GM19035 (cell line): ENCODE measurements around the gene LHFPL5.

ENCODE experiments used
- ATAC-seq: cut with Tn5 transposase; IDR thresholded peaks from one replicate; pipeline ENCODE4 v1.9.1; 2021; ENCODE audit not compliant: unreplicated experiment

The LHFPL5 gene

DNA sequence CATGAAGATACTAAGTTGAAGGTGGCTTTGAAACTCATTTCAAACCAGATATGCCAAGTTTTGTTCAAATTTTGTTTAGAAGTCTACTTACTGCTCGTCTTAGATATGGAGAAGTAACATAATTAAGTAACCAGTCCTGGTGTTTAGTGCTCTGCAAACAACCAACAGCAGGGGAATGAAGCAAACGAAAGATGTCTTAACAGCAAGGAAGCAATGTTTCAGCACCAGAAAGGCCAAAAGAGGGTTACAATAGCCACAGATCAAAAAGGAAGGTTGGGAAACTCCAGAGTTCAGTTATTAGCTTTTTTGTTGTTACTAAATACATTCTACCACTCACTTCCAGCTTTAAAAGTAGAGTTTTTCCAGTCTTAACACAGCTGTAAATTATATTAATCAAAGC, 45.1 kb downstream of the LHFPL5 start:
- no peak for ATAC-seq

DNA sequence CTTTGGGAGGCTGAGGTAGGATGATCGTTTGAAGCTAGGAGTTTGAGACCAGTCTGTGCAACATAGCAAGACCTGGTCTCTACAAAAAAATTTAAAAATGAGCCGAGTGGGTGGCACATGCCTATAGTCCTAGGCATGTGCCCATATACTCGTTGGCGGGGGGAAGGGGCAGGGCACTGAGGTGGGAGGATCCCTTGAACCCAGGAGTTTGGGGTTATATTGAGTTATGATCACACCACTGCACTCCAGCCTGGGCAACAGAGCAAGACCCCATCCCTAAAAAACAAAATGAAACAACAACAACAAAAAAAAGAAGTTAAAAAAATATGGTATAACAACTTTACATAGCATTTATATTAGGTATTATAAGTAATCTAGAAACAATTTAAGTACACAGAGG, 47.8 kb downstream of the LHFPL5 start:
- no peak for ATAC-seq

DNA sequence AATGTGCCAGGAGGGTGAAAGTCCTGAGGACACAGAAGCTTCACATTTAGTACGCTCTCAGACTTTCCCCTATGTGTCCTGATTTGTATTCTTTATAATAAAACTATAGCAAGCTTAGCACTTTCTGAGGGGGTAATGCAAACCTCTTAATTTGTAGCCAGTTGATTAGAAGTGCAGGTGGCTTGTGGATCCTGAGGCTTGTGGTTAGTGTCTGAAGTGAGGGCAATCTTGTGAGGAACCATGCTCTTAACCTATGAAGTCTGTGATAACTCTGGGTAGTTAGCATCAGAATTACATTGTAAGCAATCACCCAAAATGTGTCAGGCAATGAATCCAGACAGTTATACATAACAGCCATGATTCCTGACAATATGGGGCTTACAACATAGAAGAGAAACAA, 51.1 kb downstream of the LHFPL5 start:
- ATAC-seq: no peak

DNA sequence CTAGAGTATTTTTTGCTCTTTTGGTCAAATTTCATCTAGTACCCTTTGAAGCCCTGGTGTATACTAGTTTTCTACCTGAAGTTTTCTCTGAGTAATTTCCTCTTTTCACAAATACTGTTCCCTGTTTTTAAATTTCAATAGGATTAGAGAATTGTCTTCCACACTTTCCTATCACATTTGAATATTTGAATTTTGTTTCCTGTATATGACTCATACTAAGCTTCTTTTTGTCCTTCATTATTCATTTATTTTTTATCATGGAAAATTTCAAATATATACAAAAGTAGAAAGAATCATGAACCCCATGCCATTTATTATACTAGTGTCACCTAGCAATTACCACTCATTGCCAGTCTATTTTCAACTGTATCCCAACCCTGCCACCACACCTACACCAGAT, 52.7 kb downstream of the LHFPL5 start:
- ATAC-seq: no peak

DNA sequence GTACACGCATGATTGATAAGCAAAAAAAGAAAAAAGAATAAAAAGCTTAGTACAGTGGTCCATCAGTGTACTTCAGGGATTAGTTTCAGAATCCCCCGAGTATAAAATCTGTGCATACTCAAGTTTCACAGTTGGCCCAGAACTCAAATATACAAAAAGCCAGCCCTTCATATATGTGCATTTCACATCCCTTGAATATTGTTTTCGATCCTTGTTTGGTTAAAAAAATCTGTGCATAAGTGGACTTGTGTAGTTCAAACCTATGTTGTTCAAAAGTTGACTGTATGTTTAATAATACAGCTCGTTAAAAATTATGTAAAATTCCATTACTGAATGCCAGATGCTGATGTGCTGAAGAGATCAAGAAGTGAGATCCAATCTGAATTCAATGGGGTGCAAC, 54.2 kb downstream of the LHFPL5 start:
- no peak for ATAC-seq
